LNCAP (cell line): ENCODE measurements around the gene CCDC179.

Source experiments
- CTCF ChIP-seq: fragments of 450-650 bp; IDR thresholded peaks from 2 replicates; pipeline ENCODE4 v1.5.1; 2017; ENCODE audit warnings: mild to moderate bottlenecking

The CCDC179 gene

GRCh38 chr11:22860241-22860640 is at the start of gene CCDC179:
Gene CCDC179 (minus strand): TSS chr11:22860474. CDS start chr11:22860421, 53 bp downstream.
- TF ChIP-seq CTCF = no peak

GRCh38 chr11:22903782-22904181 is 43.5 kb upstream of the CCDC179 start:
- no peak for TF ChIP-seq CTCF

- TF ChIP-seq CTCF = no peak
Measured at GRCh38 chr11:22901603-22902002, 41.3 kb upstream of the CCDC179 start.

- TF ChIP-seq CTCF = no peak
Measured at GRCh38 chr11:22900764-22901486, 40.7 kb upstream of the CCDC179 start.

- TF ChIP-seq CTCF = no peak
Measured at GRCh38 chr11:22898036-22898435, 37.8 kb upstream of the CCDC179 start.

- TF ChIP-seq CTCF = no peak
Measured at GRCh38 chr11:22890227-22890626, 30.0 kb upstream of the CCDC179 start.

GRCh38 chr11:22884217-22884616 is 23.9 kb upstream of the CCDC179 start:
- no peak for TF ChIP-seq CTCF

- no peak for TF ChIP-seq CTCF
Measured at GRCh38 chr11:22879630-22880029, 19.4 kb upstream of the CCDC179 start.
